Measurements from ENCODE around the gene CXADR.

GRCh38 chr21:17585875-17586450, 73.1 kb downstream of the CXADR start:
- TF ChIP-seq FOXA1 (IDR thresholded peaks at IDR 0.05) (no peak), CTCF (IDR thresholded peaks at IDR 0.05; ENCODE audit: low read depth, low read length, missing input control) (peak; percentile 57), ZBTB33 (IDR thresholded peaks at IDR 0.05) (no peak), MAX (IDR thresholded peaks at IDR 0.05) (no peak), RAD21 (IDR thresholded peaks at IDR 0.05) (peak; percentile 86 to 87), REST (IDR thresholded peaks at IDR 0.05) (no peak), JUND (IDR thresholded peaks at IDR 0.05) (no peak), ATF3 (IDR thresholded peaks at IDR 0.05) (no peak), SP1 (IDR thresholded peaks at IDR 0.05) (no peak), HNF4G (IDR thresholded peaks at IDR 0.05) (no peak), EGR1 (IDR thresholded peaks at IDR 0.05; ENCODE audit: low read depth in 2 of 2) (no peak), FOXA2 (IDR thresholded peaks at IDR 0.05) (no peak)
